ENCODE measurements around the gene SORCS2. TPM values are rescaled to one million over a fixed set of nuclear protein-coding genes. Genes with fewer than 3 reads are reported as not detected.

SORCS2 gene
- polyA plus RNA-seq, 1 of the 3 experiments (the other 2 are of a cell fraction) = 1.6 TPM

GRCh38 chr4:7697821-7698220 lies 505.5 kb downstream of the SORCS2 start:
- CTCF ChIA-PET = no interaction called here
- Histone ChIP-seq H3K9me3 (no peaks in the 10 kb centered on the region), H3K27ac (ENCODE audit: low read depth in 2 of 2, low read length in 1 of 2) (peak overlapping the region in 1 of 2 experiments; percentile 60; a peak in 1 of 4 replicates), H3K79me2 (ENCODE audit: insufficient read depth) (no peaks in the 10 kb centered on the region), H3K27me3 (ENCODE audit: insufficient read depth) (no peaks in the 10 kb centered on the region), H3K36me3 (replicated peaks in 1 of 2; ENCODE audit: control insufficient read depth in 1 of 2, insufficient read depth in 2 of 2, low read length in 1 of 2) (no peaks in the 10 kb centered on the region), H3F3A (replicated peaks; ENCODE audit: insufficient read depth) (peaks cover 8% of the 10 kb centered on the region), H3K4me3 (ENCODE audit: low read depth in 2 of 2, low read length in 1 of 2) (no peak overlapping the region), H4K20me1 (ENCODE audit: insufficient read depth) (no peaks in the 10 kb centered on the region), H3K4me2 (no peak overlapping the region), H2AFZ (ENCODE audit: low read depth) (no peak overlapping the region), H3K9ac (no peak overlapping the region), H3K4me1 (ENCODE audit: control insufficient read depth in 1 of 2, insufficient read depth in 2 of 2, low read depth in 1 of 2, low read length in 1 of 2) (peaks cover 6 to 11% of the 10 kb centered on the region in 2 experiments; a peak in 2 of 4 replicates), H3K9me2 (no peaks in the 10 kb centered on the region)
- 75% methylated on average over 5 of the region's 13 CpGs for WGBS (ENCODE audit: low lambda C conversion rate)
- DNase-seq = no peak
- TF ChIP-seq MXI1 (IDR thresholded peaks at IDR 0.05; ENCODE audit: low read depth, low read length) (no peak), GATA2 (CRISPR knock-in tag; IDR thresholded peaks at IDR 0.05) (no peak), TEAD4 (IDR thresholded peaks at IDR 0.05; ENCODE audit: borderline replicate concordance, insufficient read depth) (no peak), RCOR1 (IDR thresholded peaks at IDR 0.05; ENCODE audit: low read length) (no peak), FOXM1 (IDR thresholded peaks at IDR 0.05; ENCODE audit: low read depth) (no peak), EP300 (IDR thresholded peaks at IDR 0.05; ENCODE audit: borderline replicate concordance in 1 of 2, low read depth in 1 of 2, low read length in 1 of 2) (no peak), ZBTB33 (IDR thresholded peaks at IDR 0.05; ENCODE audit: borderline replicate concordance, low read depth) (no peak), EZH2phosphoT487 (IDR thresholded peaks at IDR 0.05; ENCODE audit: borderline replicate concordance, low read depth) (no peak), MAX (IDR thresholded peaks at IDR 0.05; ENCODE audit: low read depth) (no peak), NFIC (IDR thresholded peaks at IDR 0.05; ENCODE audit: borderline replicate concordance) (no peak), CTCF (IDR thresholded peaks at IDR 0.05) (no peak), USF2 (IDR thresholded peaks at IDR 0.05; ENCODE audit: borderline replicate concordance, low read depth, low read length) (no peak)
- POLR2A ChIA-PET = no interaction called here

Measured in SK-N-SH (cell line).